ENCODE measurements around the gene HAUS5.

- TF ChIP-seq CTCF (IDR thresholded peaks at IDR 0.05) (no peak), ZFX (IDR thresholded peaks at IDR 0.05; ENCODE audit: borderline replicate concordance) (no peak)
These were observed 27.3 kb downstream of the HAUS5 start for GRCh38 chr19:35639863-35640262.

Measured in 22Rv1 (cell line).